Skeletal muscle tissue (tissue), 4 donors: ENCODE data around the gene FAM47B. TPM values are rescaled to one million over a fixed set of nuclear protein-coding genes. Genes with fewer than 3 reads are reported as not detected.

Experiments
- H3K27ac ChIP-seq: one replicate; pipeline ENCODE4 v1.7.0; 2013; ENCODE audit warnings: mild to moderate bottlenecking, low read depth, low read length, inconsistent platforms
- H3K27me3 ChIP-seq, 3 donors: one replicate each; pipeline ENCODE4 v1.7.0; 2013; ENCODE audit warnings: low read length in 3 of 3; ENCODE audit not compliant: control insufficient read depth in 3 of 3, insufficient read depth in 3 of 3
- H3K36me3 ChIP-seq, 3 donors: one replicate each; pipeline ENCODE4 v1.7.0; 2013; ENCODE audit warnings: low read length in 3 of 3; ENCODE audit not compliant: control insufficient read depth in 3 of 3, insufficient read depth in 3 of 3
- H3K4me1 ChIP-seq, 3 donors: one replicate each; pipeline ENCODE4 v1.7.0; 2013; ENCODE audit warnings: low read length in 3 of 3, mild to moderate bottlenecking in 3 of 3; ENCODE audit not compliant: control insufficient read depth in 3 of 3, insufficient read depth in 3 of 3
- H3K4me3 ChIP-seq, 3 donors: one replicate each; pipeline ENCODE4 v1.7.0; 2013; ENCODE audit warnings: low read length in 3 of 3
- H3K9ac ChIP-seq, 3 donors: one replicate each; pipeline ENCODE4 v1.7.0; 2013; ENCODE audit warnings: low read length in 3 of 3, mild to moderate bottlenecking in 3 of 3, moderate library complexity in 2 of 3, low read depth in 1 of 3
- H3K9me3 ChIP-seq, 3 donors: one replicate each; pipeline ENCODE4 v1.7.0; 2013; ENCODE audit warnings: low read length in 3 of 3; ENCODE audit not compliant: control insufficient read depth in 3 of 3
- total RNA-seq: library from RNA; depleted of rRNA; stranded (reverse); fragments of >200 nt; gene quantifications from one replicate; pipeline ENCODE4 v1.2.3, GENCODE V29; 2014
- donor health status: Osteomylitis.

Gene FAM47B
- total RNA-seq, 1 donor from 2014 or later, result not detected

DNA sequence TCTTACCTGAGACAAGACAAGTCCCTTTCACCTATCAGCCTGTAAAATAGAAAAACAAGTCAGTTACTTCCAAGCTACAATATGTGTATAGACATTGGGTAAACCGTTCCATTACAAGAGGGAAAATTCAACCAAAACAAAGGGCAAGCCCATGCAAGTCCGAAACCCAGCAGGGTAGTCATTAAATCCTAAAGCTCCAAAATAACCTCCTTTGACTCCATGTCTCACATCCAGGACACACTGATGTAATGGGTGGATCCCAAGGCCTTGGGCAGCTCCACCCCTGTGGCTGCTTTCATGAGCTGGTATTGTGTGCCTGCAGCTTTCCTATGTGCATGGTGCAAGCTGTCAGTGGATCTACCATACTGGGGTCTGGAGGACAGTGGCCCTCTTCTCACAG is 14.7 kb upstream of the FAM47B start:
- Histone ChIP-seq H3K36me3 (no peaks in the 10 kb centered on the region), H3K27ac (no peak overlapping the region), H3K9ac (no peak overlapping the region), H3K4me1 (no peaks in the 10 kb centered on the region), H3K9me3 (no peaks in the 10 kb centered on the region), H3K4me3 (no peak overlapping the region), H3K27me3 (peaks cover 0 to 5% (median 0%) of the 10 kb centered on the region in 3 donors)

DNA sequence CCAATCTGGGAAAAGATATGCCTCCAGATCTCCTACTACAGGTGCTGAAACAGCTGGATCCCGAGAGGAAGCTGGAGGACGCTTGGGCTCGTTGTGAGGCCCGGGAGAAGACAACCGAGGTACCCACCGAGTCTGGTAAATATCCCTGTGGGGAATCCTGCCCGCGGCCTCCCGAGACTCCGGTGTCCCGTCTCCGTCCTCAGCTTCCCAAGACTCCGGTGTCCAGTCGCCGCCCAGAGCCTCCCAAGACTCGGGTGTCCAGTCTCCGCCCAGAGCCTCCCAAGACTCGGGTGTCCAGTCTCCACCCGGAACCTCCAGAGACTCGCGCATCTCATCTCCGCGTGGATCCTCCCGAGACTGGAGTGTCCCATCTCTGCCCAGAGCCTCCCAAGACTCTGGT is 639 bp downstream of the FAM47B start:
- H3K4me1 ChIP-seq, result no peaks in the 10 kb centered on the region
- no peaks in the 10 kb centered on the region for H3K36me3 ChIP-seq
- H3K9me3 ChIP-seq, result no peaks in the 10 kb centered on the region
- no peak overlapping the region for H3K27ac ChIP-seq
- H3K4me3 ChIP-seq, result no peak overlapping the region
- no peaks in the 10 kb centered on the region for H3K27me3 ChIP-seq
- no peak overlapping the region for H3K9ac ChIP-seq

DNA sequence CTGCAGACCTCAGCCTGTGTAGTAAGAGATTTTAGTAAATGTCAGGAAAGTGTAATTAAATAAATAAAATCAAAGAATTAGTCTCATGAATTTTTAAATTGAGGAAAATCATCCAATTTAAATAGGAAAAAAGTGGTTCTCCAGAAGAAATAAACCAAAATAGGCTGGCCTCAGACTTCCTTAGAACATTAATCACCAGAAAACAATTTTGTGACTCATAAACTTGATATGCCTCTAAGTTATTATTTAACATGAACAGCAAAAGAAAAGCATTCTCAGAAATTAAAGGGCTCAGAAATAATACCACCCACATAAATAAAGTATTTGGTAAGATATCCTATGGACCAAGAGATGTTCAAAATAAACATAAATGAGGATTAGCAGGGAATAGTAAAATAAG is 14.3 kb downstream of the FAM47B start:
- Histone ChIP-seq H3K36me3 (no peaks in the 10 kb centered on the region), H3K9ac (no peak overlapping the region), H3K4me3 (no peak overlapping the region), H3K27me3 (no peaks in the 10 kb centered on the region), H3K27ac (no peak overlapping the region), H3K9me3 (no peaks in the 10 kb centered on the region), H3K4me1 (no peaks in the 10 kb centered on the region)

- Histone ChIP-seq H3K27ac (no peak overlapping the region), H3K4me3 (no peak overlapping the region), H3K36me3 (no peaks in the 10 kb centered on the region), H3K27me3 (no peaks in the 10 kb centered on the region), H3K9me3 (no peaks in the 10 kb centered on the region), H3K9ac (no peak overlapping the region), H3K4me1 (no peaks in the 10 kb centered on the region)
These were observed 19.1 kb downstream of the FAM47B start for GRCh38 chrX:34961662-34962061.

DNA sequence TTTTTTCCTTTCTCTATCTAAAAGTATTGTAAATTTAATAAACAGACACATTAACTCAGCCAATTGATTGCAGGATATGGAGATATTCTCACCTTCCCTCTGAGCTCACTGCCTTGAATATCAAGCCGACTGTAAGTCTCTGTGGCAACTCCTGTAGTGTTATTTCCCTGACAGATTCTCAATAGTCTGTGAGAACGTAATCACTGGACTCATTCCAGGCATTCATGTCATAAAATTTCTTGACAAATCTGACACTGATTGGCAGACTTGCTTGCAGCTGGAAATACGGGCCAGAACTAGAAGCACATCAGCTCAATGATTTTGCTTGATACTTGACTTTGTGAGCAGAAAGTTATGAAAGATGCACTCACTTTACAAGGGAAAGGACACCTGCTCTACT is 29.6 kb downstream of the FAM47B start:
- Histone ChIP-seq H3K4me3 (no peak overlapping the region), H3K9me3 (no peaks in the 10 kb centered on the region), H3K27ac (no peak overlapping the region), H3K9ac (no peak overlapping the region), H3K4me1 (no peaks in the 10 kb centered on the region), H3K36me3 (no peaks in the 10 kb centered on the region), H3K27me3 (no peaks in the 10 kb centered on the region)

- Histone ChIP-seq H3K4me1 (no peaks in the 10 kb centered on the region), H3K27me3 (no peaks in the 10 kb centered on the region), H3K27ac (no peak overlapping the region), H3K9me3 (no peaks in the 10 kb centered on the region), H3K36me3 (no peaks in the 10 kb centered on the region), H3K4me3 (no peak overlapping the region), H3K9ac (no peak overlapping the region)
These were observed 35.6 kb downstream of the FAM47B start for GRCh38 chrX:34978171-34978570.

GRCh38 chrX:34987646-34988045 is 45.0 kb downstream of the FAM47B start:
- Histone ChIP-seq H3K4me1 (no peaks in the 10 kb centered on the region), H3K27me3 (no peaks in the 10 kb centered on the region), H3K9me3 (no peaks in the 10 kb centered on the region)

More at GRCh38 chrX:34987646-34988045, 45.0 kb downstream of the FAM47B start:
- Histone ChIP-seq H3K4me3 (no peak overlapping the region), H3K36me3 (no peaks in the 10 kb centered on the region), H3K9ac (no peak overlapping the region), H3K27ac (no peak overlapping the region)
